Fibroblast of skin of right quadriceps (primary cell): ENCODE results near the gene PDE7B.
"Not testable (repeated sequence)": the region's sequence is repeated elsewhere in the genome, so short reads cannot be mapped to it uniquely, and the experiment has no call there.

Experiments
- DNase-seq: peaks from one replicate; pipeline ENCODE4 v3.0.0-alpha.2; 2013

Gene PDE7B

GRCh38 chr6:136117081-136117480 lies 265.6 kb downstream of the PDE7B start:
- DNase-seq: peak; percentile 21

- DNase-seq: no peak
Measured at GRCh38 chr6:136118787-136119186, 267.3 kb downstream of the PDE7B start.

GRCh38 chr6:136123468-136123867 lies 272.0 kb downstream of the PDE7B start:
- peak; percentile 67 for DNase-seq

GRCh38 chr6:136125585-136125984 lies 274.1 kb downstream of the PDE7B start:
- no peak for DNase-seq

- DNase-seq: no peak
Measured at GRCh38 chr6:136127873-136128272, 276.4 kb downstream of the PDE7B start.

- DNase-seq: no peak
Measured at GRCh38 chr6:136129365-136129764, 277.9 kb downstream of the PDE7B start.

- no peak for DNase-seq
Measured at GRCh38 chr6:136134268-136134667, 282.8 kb downstream of the PDE7B start.

GRCh38 chr6:136134751-136135150 lies 283.2 kb downstream of the PDE7B start:
- DNase-seq: no peak

- no peak for DNase-seq
Measured at GRCh38 chr6:136136274-136136673, 284.8 kb downstream of the PDE7B start.

GRCh38 chr6:136137008-136137692 lies 285.6 kb downstream of the PDE7B start:
- no peak for DNase-seq

- no peak for DNase-seq
Measured at GRCh38 chr6:136137739-136138402, 286.4 kb downstream of the PDE7B start.

GRCh38 chr6:136139111-136139510 lies 287.6 kb downstream of the PDE7B start:
- DNase-seq: not testable (repeated sequence)

- peak; percentile 47 for DNase-seq
Measured at GRCh38 chr6:136144251-136145023, 292.9 kb downstream of the PDE7B start.

- DNase-seq: peak; percentile 18
Measured at GRCh38 chr6:136146130-136146529, 294.6 kb downstream of the PDE7B start.

- no peak for DNase-seq
Measured at GRCh38 chr6:136147342-136147741, 295.8 kb downstream of the PDE7B start.

- DNase-seq: peak; percentile 23
Measured at GRCh38 chr6:136148051-136148450, 296.6 kb downstream of the PDE7B start.

GRCh38 chr6:136148523-136148922 lies 297.0 kb downstream of the PDE7B start:
- no peak for DNase-seq

- DNase-seq: no peak
Measured at GRCh38 chr6:136149311-136149710, 297.8 kb downstream of the PDE7B start.

- no peak for DNase-seq
Measured at GRCh38 chr6:136150961-136151360, 299.5 kb downstream of the PDE7B start.

GRCh38 chr6:136153707-136154375 lies 302.3 kb downstream of the PDE7B start:
- no peak for DNase-seq

GRCh38 chr6:136155191-136155590 lies 303.7 kb downstream of the PDE7B start:
- no peak for DNase-seq

GRCh38 chr6:136157743-136158142 lies 306.2 kb downstream of the PDE7B start:
- no peak for DNase-seq

GRCh38 chr6:136158387-136158821 lies 306.9 kb downstream of the PDE7B start:
- DNase-seq: no peak
